PC-3 (cell line): ENCODE measurements around the gene TCEAL9.

Experiments used
- CTCF ChIP-seq: fragments of 300-600 bp; sonication (generic); conservative IDR thresholded peaks from 2 replicates; pipeline ENCODE4 v1.5.1; 2017; ENCODE audit warnings: antibody characterized with exemption, low read depth, mild to moderate bottlenecking, low read length
- EZH2 ChIP-seq: fragments of 300-600 bp; sonication (generic); IDR thresholded peaks from one replicate; pipeline ENCODE4 v1.6.1; 2017; ENCODE audit warnings: antibody characterized with exemption, mild to moderate bottlenecking, low read length; ENCODE audit not compliant: unreplicated experiment
- EZH2phosphoT487 ChIP-seq: fragments of 300-600 bp; sonication (generic); IDR thresholded peaks from 2 replicates; pipeline ENCODE4 v1.6.1; 2018; ENCODE audit warnings: mild to moderate bottlenecking, antibody characterized with exemption, low read length, borderline replicate concordance

- TF ChIP-seq CTCF (no peak), EZH2 (no peak), EZH2phosphoT487 (no peak)
These were observed 8.5 kb upstream of the TCEAL9 start for GRCh38 chrX:103347682-103348397.
